GM12878 (cell line): ENCODE measurements around the gene MDC1. TPM values are rescaled to one million over a fixed set of nuclear protein-coding genes. Genes with fewer than 3 reads are reported as not detected.

Source experiments
- ATAC-seq: fragments of 200-7000 bp; cut with Tn5 transposase; 3 replicates; pipeline ENCODE4 v1.9.1; 2020; ENCODE audit warnings: mild to moderate bottlenecking, moderate library complexity
- BruUV-seq: library from RNA; stranded (reverse); fragments of 400-500 nt; replicated peaks from 2 replicates; lab custom pipeline; 2021; lab: Mats Ljungman, UMichigan
- CTCF ChIA-PET: fragments of 300-600 bp; sonication (Branson Sonifier 250); formaldehyde crosslinking; extraction: SDS; loops from one replicate; lab custom pipeline; 2021; ENCODE audit warnings: inconsistent platforms; lab: Yijun Ruan, JAX
- POLR2A ChIA-PET: fragments of 350-600 bp; formaldehyde crosslinking; extraction: SDS; loops from one replicate; lab custom pipeline; 2021; ENCODE audit warnings: inconsistent platforms; lab: Charles Lee
- RAD21 ChIA-PET: fragments of 300-600 bp; sonication (Branson Sonifier 250); formaldehyde crosslinking; loops from one replicate; lab custom pipeline; 2023; ENCODE audit warnings: antibody characterized with exemption; ENCODE audit not compliant: unreplicated experiment; lab: Charles Lee
- SMC1A ChIA-PET: fragments of 300-600 bp; sonication (Branson Sonifier 250); formaldehyde crosslinking; loops from one replicate; lab custom pipeline; 2023; ENCODE audit not compliant: unreplicated experiment, uncharacterized antibody; lab: Charles Lee
- DNase-seq: peaks from one replicate; pipeline ENCODE4 v3.0.0-alpha.2; 2011; ENCODE audit warnings: low read depth, low spot score
- FAIRE-seq: peaks from 3 replicates; lab custom pipeline; 2011; peaks lifted over from hg19 to GRCh38; lab: Jason Lieb, UNC
- H2AFZ ChIP-seq: 2 replicates; pipeline ENCODE4 v1.6.0; 2011; ENCODE audit warnings: low read depth, low read length, control low read depth; ENCODE audit not compliant: control insufficient read depth
- H3K27ac ChIP-seq: 2 replicates; pipeline ENCODE4 v1.5.1; 2011; ENCODE audit warnings: control low read depth; ENCODE audit not compliant: control insufficient read depth, insufficient read depth
- H3K27me3 ChIP-seq, 2 experiments: replicated peaks in 1 of 2; 2 replicates each; pipeline versions ENCODE4 v1.6.0 to v1.6.1; 2011; ENCODE audit warnings: low read length in 1 of 2; ENCODE audit not compliant: control insufficient read depth in 2 of 2, insufficient read depth in 2 of 2
- H3K36me3 ChIP-seq, 2 experiments: 2 replicates each; pipeline ENCODE4 v1.5.1; 2011; ENCODE audit warnings: low read length in 1 of 2; ENCODE audit not compliant: control insufficient read depth in 2 of 2, insufficient read depth in 2 of 2
- H3K4me1 ChIP-seq: 2 replicates; pipeline ENCODE4 v1.6.1; 2011; ENCODE audit warnings: mild to moderate bottlenecking, low read length, moderate library complexity, mixed read lengths; ENCODE audit not compliant: control insufficient read depth, insufficient read depth
- H3K4me2 ChIP-seq: 2 replicates; pipeline ENCODE4 v1.6.0; 2011; ENCODE audit warnings: control low read depth; ENCODE audit not compliant: control insufficient read depth, insufficient read depth
- H3K4me3 ChIP-seq: fragments of 200-600 bp; sonication (generic); 2 replicates; pipeline ENCODE4 v1.5.1; 2016
- H3K79me2 ChIP-seq: 2 replicates; pipeline ENCODE4 v1.6.0; 2011; ENCODE audit warnings: low read length; ENCODE audit not compliant: control insufficient read depth, insufficient read depth
- H3K9ac ChIP-seq: 2 replicates; pipeline ENCODE4 v1.8.0; 2011; ENCODE audit warnings: low read length, control low read depth, mixed read lengths; ENCODE audit not compliant: control insufficient read depth, insufficient read depth
- H3K9me3 ChIP-seq: replicated peaks from 3 replicates; pipeline ENCODE4 v1.5.1; 2011; ENCODE audit warnings: mild to moderate bottlenecking, low read length; ENCODE audit not compliant: control insufficient read depth, insufficient read depth
- H4K20me1 ChIP-seq: 2 replicates; pipeline ENCODE4 v1.6.0; 2011; ENCODE audit not compliant: control insufficient read depth, insufficient read depth
- E2F8 ChIP-seq: fragments of 450-650 bp; IDR thresholded peaks from 2 replicates; pipeline ENCODE4 v1.6.1; 2018; ENCODE audit warnings: mild to moderate bottlenecking, low read depth, moderate library complexity; ENCODE audit not compliant: partially characterized antibody
- GABPA ChIP-seq: IDR thresholded peaks from 2 replicates; pipeline ENCODE4 v1.6.1; 2014; ENCODE audit warnings: antibody characterized with exemption, low read depth, mild to moderate bottlenecking, inconsistent platforms
- IKZF2 ChIP-seq, 2 experiments: fragments of 450-650 bp; IDR thresholded peaks; 2 replicates each; pipeline ENCODE4 v1.6.1; 2017; ENCODE audit warnings: mild to moderate bottlenecking in 2 of 2, moderate library complexity in 2 of 2
- NR2C1 ChIP-seq: fragments of 450-650 bp; IDR thresholded peaks from 2 replicates; pipeline ENCODE4 v1.6.1; 2017; ENCODE audit warnings: antibody characterized with exemption, mild to moderate bottlenecking, moderate library complexity
- PKNOX1 ChIP-seq: fragments of 450-650 bp; IDR thresholded peaks from 2 replicates; pipeline ENCODE4 v1.6.1; 2016; ENCODE audit warnings: mild to moderate bottlenecking
- POLR2AphosphoS2 ChIP-seq: IDR thresholded peaks from 2 replicates; pipeline ENCODE4 v1.6.1; 2011; ENCODE audit warnings: low read depth, mild to moderate bottlenecking, low read length, improper control_type of control experiment, moderate library complexity
- RAD21 ChIP-seq: IDR thresholded peaks from 2 replicates; pipeline ENCODE4 v1.6.1; 2011; ENCODE audit warnings: mild to moderate bottlenecking, low read depth, low read length, moderate library complexity; ENCODE audit not compliant: insufficient read depth
- RELB ChIP-seq: fragments of 450-650 bp; IDR thresholded peaks from 2 replicates; pipeline ENCODE4 v1.6.1; 2017; ENCODE audit warnings: low read depth, mild to moderate bottlenecking, moderate library complexity
- YBX1 ChIP-seq: fragments of 450-650 bp; IDR thresholded peaks from 2 replicates; pipeline ENCODE4 v1.6.1; 2016; ENCODE audit warnings: antibody characterized with exemption
- YY1 ChIP-seq: IDR thresholded peaks from 2 replicates; pipeline ENCODE4 v1.6.1; 2011; ENCODE audit warnings: low read depth, mild to moderate bottlenecking, low read length
- ZBTB11 ChIP-seq: fragments of 450-650 bp; formaldehyde crosslinking; IDR thresholded peaks from 2 replicates; pipeline ENCODE4 v1.5.0; 2022; ENCODE audit warnings: mild to moderate bottlenecking, missing genetic modification characterization
- ZNF217 ChIP-seq: fragments of 450-650 bp; IDR thresholded peaks from 2 replicates; pipeline ENCODE4 v1.6.1; 2017; ENCODE audit warnings: antibody characterized with exemption, mild to moderate bottlenecking
- ZSCAN29 ChIP-seq: fragments of 450-650 bp; IDR thresholded peaks from 2 replicates; pipeline ENCODE4 v1.6.1; 2017; ENCODE audit warnings: mild to moderate bottlenecking, moderate library complexity
- WGBS: methylation state at CpG from one replicate; pipeline ENCODE4 v1.1.6; 2016; ENCODE audit warnings: low lambda C conversion rate; ENCODE audit not compliant: insufficient replicate concordance, insufficient coverage; ENCODE audit errors: missing lambda C conversion rate; 5-methylcytosine and 5-hydroxymethylcytosine counted together
- in situ Hi-C: fragments of 300-500 bp; cut with MboI; formaldehyde crosslinking; loops from 9 replicates; pipeline ENCODE4 v1.14.3; 2018; ENCODE audit warnings: mixed read lengths
- intact Hi-C: fragments of 100-400 bp; cut with micrococcal nuclease; formaldehyde crosslinking; loops from one replicate; pipeline ENCODE4 v1.14.2; 2022; ENCODE audit not compliant: unreplicated experiment
- polyA plus RNA-seq, 11 experiments: library from polyadenylated mRNA; depleted of rRNA in 4 of 11; unstranded in 6 of 11; stranded (reverse) in 5 of 11; fragments of >200 nt; fragmentation: Nextera tagmentation in 4 of 11; fragmentation: Illumina TruSeq in 1 of 11; extraction: Ambion mirVana in 4 of 11; extraction: Trizol in 1 of 11; gene quantifications; 1 replicate in 1 of 11; 2 replicates in 10 of 11; pipeline versions ENCODE4 v1.2.1 to v1.2.3, GENCODE V29; 2011 to 2016; ENCODE audit warnings: inconsistent platforms in 2 of 11, missing spikeins in 2 of 11, low read depth in 1 of 11
- total RNA-seq, 4 experiments: library from RNA; depleted of rRNA in 3 of 4; stranded (reverse); fragments of >200 nt in 3 of 4; fragmentation: Illumina TruSeq in 1 of 4; extraction: Trizol in 1 of 4; gene quantifications; 2 replicates each; pipeline versions ENCODE4 v1.2.1 to v1.2.3, GENCODE V29; 2013 to 2021

MDC1 gene
- total and polyA plus RNA-seq, 10 of the 15 experiments (the other 5 are each of a cell fraction or from before 2014, with no cell fraction given): 5.1 to 62.5 (median 22.4) TPM

- BruUV-seq: no TSS peak
- Histone ChIP-seq H3K79me2 (peaks cover 37% of the 10 kb centered on the region), H3K9ac (peak within 1 kb of the TSS; percentile 82), H3K27ac (peak within 1 kb of the TSS; percentile 72), H3K27me3 (no peaks in the 10 kb centered on the region), H4K20me1 (no peaks in the 10 kb centered on the region), H3K9me3 (peaks cover 5% of the 10 kb centered on the region; the same call in 2 of the 3 replicates), H3K4me1 (peaks cover 23% of the 10 kb centered on the region), H3K4me2 (peak within 1 kb of the TSS; percentile 94), H3K36me3 (peaks cover 6 to 12% of the 10 kb centered on the region in 2 experiments), H2AFZ (peak within 1 kb of the TSS; percentile 41), H3K4me3 (peak within 1 kb of the TSS; percentile 95)
- in situ Hi-C loops (no loop called here), intact Hi-C loops (loop anchor here (2.0 kb wide), 1 partner anchor 68 kb away; no protein-coding TSS in a partner anchor)
- ChIA-PET CTCF (interaction anchor here (0.8 to 2.1 kb wide), 10 partner anchors 11 to 201 kb away, joined by 3 to 8 read pairs (median 4); partner anchors contain the start of gene VARS2), POLR2A (interaction anchor here (0.7 to 9.4 kb wide), 12 partner anchors 15 to 171 kb away, joined by 3 to 89 read pairs (median 4); partner anchors contain the start of genes MDC1 and VARS2), SMC1A (interaction anchor here (1.0 to 10.0 kb wide), 4 partner anchors 11 to 80 kb away, joined by 3 to 122 read pairs (median 12); no protein-coding TSS in a partner anchor), RAD21 (interaction anchor here (0.6 to 3.7 kb wide), 14 partner anchors 10 to 134 kb away, joined by 3 to 22 read pairs (median 4); partner anchors contain the start of gene MDC1)
- ATAC-seq (peak; percentile 80), DNase-seq (peak; percentile 80), FAIRE-seq (no peak)
- under 1% methylated on average over 40 of the region's 66 CpGs for WGBS
- no peak for TF ChIP-seq RAD21
- no peak for TF ChIP-seq ZSCAN29
- 0 out of 2 replicates have a peak, but pooled peaks have one; percentile 28 for TF ChIP-seq RELB
- peak; percentile 89 to 92 for TF ChIP-seq IKZF2 (IDR thresholded peaks at IDR 0.05)
- TF ChIP-seq POLR2AphosphoS2: peak; percentile 93
- TF ChIP-seq GABPA: no peak
- TF ChIP-seq ZBTB11: no peak
- TF ChIP-seq YBX1: no peak
- no peak for TF ChIP-seq ZNF217
- TF ChIP-seq NR2C1: no peak; the same call in 1 of the 2 replicates
- 0 out of 2 replicates have a peak, but pooled peaks have one; percentile 3 for TF ChIP-seq YY1
- peak; percentile 29; the same call in 1 of the 2 replicates for TF ChIP-seq PKNOX1
- TF ChIP-seq E2F8: no peak
Measured at GRCh38 chr6:30742316-30743098, 25.4 kb upstream of the MDC1 start, which contains the start of gene FLOT1. Gene FLOT1 (minus strand): TSS chr6:30742687. CDS start chr6:30742189, 498 bp downstream.
